ENCODE measurements around the gene PCDHGB4.
A peak's percentile ranks its signal among the peaks of the same experiment; 100 is the strongest.
"Not testable (repeated sequence)": the region's sequence is repeated elsewhere in the genome, so short reads cannot be mapped to it uniquely, and the experiment has no call there.

The PCDHGB4 gene

GRCh38 chr5:141402553-141403243 lies 15.2 kb downstream of the PCDHGB4 start, which contains the start of gene PCDHGA9:
TSS of gene PCDHGA9 (plus strand) at chr5:141402778. CDS start at chr5:141402953, 175 bp downstream.
- DNase-seq = peak; percentile 34

- DNase-seq = no peak
Observed at GRCh38 chr5:141403387-141403786, 15.9 kb downstream of the PCDHGB4 start.

DNA sequence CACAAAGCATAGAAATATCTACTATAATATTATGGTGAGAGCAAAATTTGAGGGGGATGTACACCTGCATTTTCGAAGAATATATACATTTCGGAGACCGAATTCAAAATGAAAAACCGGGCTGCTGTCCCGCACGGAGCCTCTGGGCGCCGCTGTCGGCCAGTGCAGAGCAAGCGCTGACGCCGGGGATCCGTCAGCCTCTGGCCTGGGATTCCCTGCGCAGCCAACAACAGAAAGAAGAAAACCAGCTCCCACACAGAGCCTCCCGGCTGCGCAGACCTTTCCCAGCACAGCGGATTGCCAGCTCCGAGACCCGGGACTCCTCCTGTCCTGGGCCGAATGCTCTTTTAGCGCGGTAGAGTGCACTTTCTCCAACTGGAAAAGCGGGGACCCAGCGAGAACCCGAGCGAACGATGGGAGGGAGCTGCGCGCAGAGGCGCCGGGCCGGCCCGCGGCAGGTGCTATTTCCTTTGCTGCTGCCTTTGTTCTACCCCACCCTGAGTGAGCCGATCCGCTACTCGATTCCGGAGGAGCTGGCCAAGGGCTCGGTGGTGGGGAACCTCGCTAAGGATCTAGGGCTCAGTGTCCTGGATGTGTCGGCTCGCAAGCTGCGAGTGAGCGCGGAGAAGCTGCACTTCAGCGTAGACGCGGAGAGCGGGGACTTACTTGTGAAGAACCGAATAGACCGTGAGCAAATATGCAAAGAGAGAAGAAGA lies 20.4 kb downstream of the PCDHGB4 start, which contains the start of gene PCDHGB6:
Gene PCDHGB6, plus strand, starts transcription at position 232 of the 716 bp plus-strand sequence. Its CDS starts 182 bp downstream, at position 414.
- DNase-seq = peak; percentile 46

DNA sequence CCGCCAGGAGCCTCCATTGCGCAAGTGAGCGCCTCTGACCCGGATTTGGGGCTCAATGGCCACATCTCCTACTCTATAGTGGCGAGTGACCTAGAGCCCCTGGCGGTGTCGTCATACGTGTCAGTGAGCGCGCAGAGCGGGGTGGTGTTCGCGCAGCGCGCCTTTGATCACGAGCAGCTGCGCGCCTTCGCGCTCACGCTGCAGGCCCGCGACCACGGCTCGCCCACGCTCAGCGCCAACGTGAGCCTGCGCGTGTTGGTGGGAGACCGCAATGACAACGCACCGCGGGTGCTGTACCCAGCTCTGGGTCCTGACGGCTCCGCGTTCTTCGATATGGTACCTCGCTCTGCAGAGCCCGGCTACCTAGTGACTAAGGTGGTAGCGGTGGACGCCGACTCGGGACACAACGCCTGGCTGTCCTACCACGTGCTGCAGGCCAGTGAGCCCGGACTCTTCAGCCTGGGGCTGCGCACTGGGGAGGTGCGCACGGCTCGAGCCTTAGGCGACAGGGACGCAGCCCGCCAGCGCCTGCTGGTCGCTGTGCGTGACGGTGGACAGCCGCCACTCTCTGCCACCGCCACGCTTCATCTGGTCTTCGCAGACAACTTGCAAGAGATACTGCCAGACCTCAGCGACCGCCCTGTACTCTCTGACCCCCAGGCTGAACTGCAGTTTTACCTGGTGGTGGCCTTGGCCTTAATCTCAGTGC lies 22.3 kb downstream of the PCDHGB4 start:
- DNase-seq = no peak

DNA sequence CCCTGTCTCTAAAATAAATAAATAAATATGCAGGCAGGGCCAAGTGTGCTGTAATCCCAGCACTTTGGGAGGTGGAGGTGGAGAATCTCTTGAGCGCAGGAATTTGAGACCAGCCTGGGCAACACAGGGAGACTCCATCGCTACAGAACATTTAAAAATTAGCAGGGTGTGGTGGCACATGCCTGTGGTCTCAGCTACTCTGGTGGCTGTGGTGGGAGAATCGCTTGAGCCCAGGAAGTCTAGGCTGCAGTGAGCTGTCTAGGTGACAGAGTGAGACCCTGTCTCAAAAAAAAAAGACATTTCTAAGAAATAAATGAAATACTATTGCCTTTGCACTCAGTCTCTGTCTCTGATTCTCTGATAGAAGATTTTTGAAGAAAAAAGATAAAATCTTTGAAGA lies 24.1 kb downstream of the PCDHGB4 start:
- DNase-seq = no peak

- no peak for DNase-seq
Observed at GRCh38 chr5:141412854-141413539, 25.5 kb downstream of the PCDHGB4 start, which contains the start of gene PCDHGA10. TSS of gene PCDHGA10 (plus strand) at chr5:141412987. CDS start at chr5:141413176, 189 bp downstream.

GRCh38 chr5:141413540-141414069 lies 26.1 kb downstream of the PCDHGB4 start:
- DNase-seq = no peak

DNA sequence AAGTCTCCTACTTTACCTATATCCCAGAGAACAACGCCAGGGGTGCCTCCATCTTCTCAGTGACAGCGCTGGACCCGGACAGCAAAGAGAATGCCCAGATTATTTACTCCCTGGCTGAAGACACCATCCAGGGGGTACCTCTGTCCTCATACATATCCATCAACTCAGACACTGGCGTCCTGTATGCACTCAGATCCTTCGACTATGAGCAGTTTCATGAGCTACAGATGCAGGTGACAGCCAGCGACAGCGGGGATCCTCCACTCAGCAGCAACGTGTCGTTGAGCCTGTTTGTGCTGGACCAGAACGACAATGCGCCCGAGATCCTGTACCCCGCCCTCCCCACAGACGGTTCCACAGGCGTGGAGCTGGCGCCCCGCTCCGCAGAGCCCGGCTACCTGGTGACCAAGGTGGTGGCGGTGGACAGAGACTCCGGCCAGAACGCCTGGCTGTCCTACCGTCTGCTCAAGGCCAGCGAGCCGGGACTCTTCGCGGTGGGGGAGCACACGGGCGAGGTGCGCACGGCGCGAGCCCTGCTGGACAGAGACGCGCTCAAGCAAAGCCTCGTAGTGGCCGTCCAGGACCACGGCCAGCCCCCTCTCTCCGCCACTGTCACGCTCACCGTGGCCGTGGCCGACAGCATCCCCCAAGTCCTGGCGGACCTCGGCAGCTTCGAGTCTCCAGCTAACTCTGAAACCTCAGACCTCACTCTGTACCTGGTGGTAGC lies 27.2 kb downstream of the PCDHGB4 start:
- not testable (repeated sequence) for DNase-seq

GRCh38 chr5:141415275-141415618 lies 27.7 kb downstream of the PCDHGB4 start:
- DNase-seq = not testable (repeated sequence)

- peak; percentile 76 for DNase-seq
Observed at GRCh38 chr5:141417494-141418172, 30.1 kb downstream of the PCDHGB4 start, which contains the start of gene PCDHGB7. TSS of gene PCDHGB7 (plus strand) at chr5:141417677. CDS start at chr5:141417860, 183 bp downstream.

DNA sequence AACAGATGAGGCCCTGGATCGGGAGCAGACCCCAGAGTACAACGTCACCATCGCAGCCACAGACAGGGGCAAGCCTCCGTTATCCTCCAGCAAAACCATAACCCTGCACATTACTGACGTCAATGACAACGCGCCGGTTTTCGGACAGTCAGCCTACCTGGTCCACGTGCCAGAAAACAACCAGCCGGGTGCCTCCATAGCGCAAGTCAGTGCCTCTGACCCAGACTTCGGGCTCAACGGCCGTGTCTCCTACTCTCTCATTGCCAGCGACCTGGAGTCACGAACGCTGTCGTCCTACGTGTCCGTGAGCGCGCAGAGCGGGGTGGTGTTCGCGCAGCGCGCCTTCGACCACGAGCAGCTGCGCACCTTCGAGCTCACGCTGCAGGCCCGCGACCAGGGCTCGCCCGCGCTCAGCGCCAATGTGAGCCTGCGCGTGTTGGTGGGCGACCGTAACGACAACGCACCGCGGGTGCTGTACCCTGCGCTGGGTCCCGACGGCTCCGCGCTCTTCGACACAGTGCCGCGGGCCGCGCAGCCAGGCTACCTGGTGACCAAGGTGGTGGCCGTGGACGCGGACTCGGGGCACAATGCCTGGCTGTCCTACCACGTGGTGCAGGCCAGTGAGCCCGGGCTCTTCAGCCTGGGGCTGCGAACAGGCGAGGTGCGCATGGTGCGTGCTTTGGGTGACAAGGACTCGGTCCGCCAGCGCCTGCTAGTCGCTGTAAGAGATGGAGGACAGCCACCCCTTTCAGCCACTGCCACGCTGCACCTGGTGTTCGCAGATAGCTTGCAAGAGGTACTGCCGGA lies 31.8 kb downstream of the PCDHGB4 start:
- DNase-seq = no peak

GRCh38 chr5:141420855-141421488 lies 33.5 kb downstream of the PCDHGB4 start, which contains the start of gene PCDHGA11:
TSS of gene PCDHGA11 (plus strand) at chr5:141421051. CDS start at chr5:141421228, 177 bp downstream.
- DNase-seq = no peak

GRCh38 chr5:141421489-141421855 lies 34.0 kb downstream of the PCDHGB4 start:
- DNase-seq = no peak

DNA sequence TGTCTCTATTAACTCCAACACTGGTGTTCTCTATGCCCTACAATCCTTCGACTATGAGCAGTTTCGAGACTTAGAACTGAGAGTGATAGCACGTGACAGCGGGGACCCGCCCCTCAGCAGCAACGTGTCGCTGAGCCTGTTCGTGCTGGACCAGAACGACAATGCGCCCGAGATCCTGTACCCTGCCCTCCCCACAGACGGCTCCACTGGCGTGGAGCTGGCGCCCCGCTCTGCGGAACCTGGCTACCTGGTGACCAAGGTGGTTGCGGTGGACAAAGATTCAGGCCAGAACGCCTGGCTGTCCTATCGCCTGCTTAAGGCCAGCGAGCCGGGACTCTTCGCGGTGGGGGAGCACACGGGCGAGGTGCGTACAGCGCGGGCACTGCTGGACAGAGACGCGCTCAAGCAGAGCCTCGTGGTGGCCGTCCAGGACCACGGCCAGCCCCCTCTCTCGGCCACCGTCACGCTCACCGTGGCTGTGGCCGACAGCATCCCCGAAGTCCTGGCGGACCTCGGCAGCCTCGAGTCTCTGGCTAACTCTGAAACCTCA lies 35.3 kb downstream of the PCDHGB4 start:
- DNase-seq = no peak

- DNase-seq = no peak
Observed at GRCh38 chr5:141427783-141428426, 40.4 kb downstream of the PCDHGB4 start.

GRCh38 chr5:141430332-141431113 lies 43.0 kb downstream of the PCDHGB4 start, which contains the start of gene PCDHGA12:
TSS of gene PCDHGA12 (plus strand) at chr5:141430507. CDS start at chr5:141430760, 253 bp downstream.
- no peak for DNase-seq

- no peak for DNase-seq
Observed at GRCh38 chr5:141431286-141431685, 43.8 kb downstream of the PCDHGB4 start.

GRCh38 chr5:141432308-141432707 lies 44.8 kb downstream of the PCDHGB4 start:
- DNase-seq = not testable (repeated sequence)

All from right hindlimb (tissue), 1 donor.